SK-N-SH (cell line): ENCODE data around the gene CASZ1. TPM values are rescaled to one million over a fixed set of nuclear protein-coding genes. Genes with fewer than 3 reads are reported as not detected.

Source experiments
- CTCF ChIA-PET: fragments of 300-600, 350-600 bp; formaldehyde crosslinking; extraction: SDS; loops from one replicate; lab custom pipeline; 2021; lab: Yijun Ruan, JAX
- POLR2A ChIA-PET: fragments of 350-600 bp; sonication (Branson Sonifier 250); formaldehyde crosslinking; extraction: SDS; loops from one replicate; lab custom pipeline; 2020; ENCODE audit warnings: antibody characterized with exemption, inconsistent platforms; lab: Yijun Ruan, JAX
- DNase-seq: peaks from one replicate; pipeline ENCODE4 v3.0.0; 2012
- H2AFZ ChIP-seq: fragments of 200-600 bp; sonication (generic); 2 replicates; pipeline ENCODE4 v1.8.1; 2016; ENCODE audit warnings: antibody characterized with exemption, mild to moderate bottlenecking, low read depth
- H3F3A ChIP-seq: fragments of 200-600 bp; sonication (generic); replicated peaks from 2 replicates; pipeline ENCODE3; 2016; ENCODE audit warnings: antibody characterized with exemption, mild to moderate bottlenecking; ENCODE audit not compliant: insufficient read depth
- H3K27ac ChIP-seq, 2 experiments: fragments of 200-500 bp in 1 of 2; fragments of 200-600 bp in 1 of 2; sonication (Bioruptor generic) in 1 of 2; sonication (generic), shearing (Covaris generic) in 1 of 2; 2 replicates each; pipeline versions ENCODE4 v1.5.1 to v1.6.1; 2014 to 2016; ENCODE audit warnings: low read depth in 2 of 2, inconsistent platforms in 1 of 2, low read length in 1 of 2, mild to moderate bottlenecking in 1 of 2, mixed read lengths in 1 of 2
- H3K27me3 ChIP-seq: fragments of 200-600 bp; sonication (generic), shearing (Covaris generic); 2 replicates; pipeline ENCODE4 v1.6.1; 2016; ENCODE audit warnings: mixed run types; ENCODE audit not compliant: insufficient read depth
- H3K36me3 ChIP-seq, 2 experiments: fragments of 200-500 bp in 1 of 2; fragments of 200-600 bp in 1 of 2; sonication (Bioruptor generic) in 1 of 2; sonication (generic) in 1 of 2; replicated peaks in 1 of 2; 2 replicates each; pipeline versions ENCODE3 to v1.5.1; 2014 to 2016; ENCODE audit warnings: low read length in 1 of 2, mild to moderate bottlenecking in 1 of 2; ENCODE audit not compliant: insufficient read depth in 2 of 2, control insufficient read depth in 1 of 2
- H3K4me1 ChIP-seq, 2 experiments: fragments of 200-500 bp in 1 of 2; fragments of 200-600 bp in 1 of 2; sonication (Bioruptor generic) in 1 of 2; sonication (generic), shearing (Covaris generic) in 1 of 2; 2 replicates each; pipeline versions ENCODE4 v1.5.1 to v1.6.1; 2014 to 2016; ENCODE audit warnings: low read depth in 1 of 2, low read length in 1 of 2, mixed run types in 1 of 2; ENCODE audit not compliant: insufficient read depth in 2 of 2, control insufficient read depth in 1 of 2
- H3K4me2 ChIP-seq: fragments of 200-600 bp; sonication (generic), shearing (Covaris generic); 2 replicates; pipeline ENCODE4 v1.6.1; 2017; ENCODE audit warnings: mixed run types
- H3K4me3 ChIP-seq, 2 experiments: fragments of 200-500 bp in 1 of 2; fragments of 200-600 bp in 1 of 2; sonication (Bioruptor generic) in 1 of 2; sonication (generic), shearing (Covaris generic) in 1 of 2; 2 replicates each; pipeline versions ENCODE4 v1.5.1 to v1.8.1; 2014 to 2016; ENCODE audit warnings: low read depth in 2 of 2, inconsistent platforms in 1 of 2, low read length in 1 of 2, mild to moderate bottlenecking in 1 of 2, mixed read lengths in 1 of 2, moderate library complexity in 1 of 2
- H3K79me2 ChIP-seq: fragments of 200-600 bp; sonication (generic); 2 replicates; pipeline ENCODE4 v1.8.1; 2017; ENCODE audit warnings: mild to moderate bottlenecking; ENCODE audit not compliant: insufficient read depth
- H3K9ac ChIP-seq: fragments of 200-600 bp; sonication (generic); 2 replicates; pipeline ENCODE4 v1.6.1; 2017; ENCODE audit warnings: mixed run types
- H3K9me2 ChIP-seq: fragments of 200-600 bp; sonication (generic); 2 replicates; pipeline ENCODE4 v1.6.1; 2017; ENCODE audit warnings: mixed run types
- H3K9me3 ChIP-seq: fragments of 200-600 bp; sonication (generic); 2 replicates; pipeline ENCODE4 v1.6.1; 2017; ENCODE audit warnings: mixed run types, mild to moderate bottlenecking, moderate library complexity
- H4K20me1 ChIP-seq: fragments of 200-600 bp; sonication (generic); 2 replicates; pipeline ENCODE4 v1.6.1; 2017; ENCODE audit warnings: mild to moderate bottlenecking, mixed run types; ENCODE audit not compliant: insufficient read depth
- CHD2 ChIP-seq: fragments of 150-350 bp; IDR thresholded peaks from 2 replicates; pipeline ENCODE4 v1.6.1; 2018; ENCODE audit warnings: low read length; ENCODE audit not compliant: partially characterized antibody
- CTCF ChIP-seq: fragments of 200-600 bp; sonication (generic); IDR thresholded peaks from 2 replicates; pipeline ENCODE4 v1.6.1; 2017; ENCODE audit warnings: antibody characterized with exemption, mild to moderate bottlenecking, moderate library complexity
- EP300 ChIP-seq, 2 experiments: IDR thresholded peaks; 2 replicates each; pipeline versions ENCODE4 v1.4.0 to v1.6.1; 2012; ENCODE audit warnings: borderline replicate concordance in 1 of 2, low read depth in 1 of 2, low read length in 1 of 2
- FOXJ3 ChIP-seq: sonication (generic); formaldehyde crosslinking; IDR thresholded peaks from 2 replicates; pipeline ENCODE4 v1.5.1; 2020; ENCODE audit warnings: mild to moderate bottlenecking, missing genetic modification reagents
- JUND ChIP-seq: IDR thresholded peaks from 2 replicates; pipeline ENCODE4 v1.4.0; 2012
- NFIC ChIP-seq: IDR thresholded peaks from 2 replicates; pipeline ENCODE4 v1.4.0; 2012; ENCODE audit warnings: borderline replicate concordance
- RCOR1 ChIP-seq: fragments of 150-350 bp; IDR thresholded peaks from 2 replicates; pipeline ENCODE4 v1.6.1; 2017; ENCODE audit warnings: antibody characterized with exemption, low read length
- RFX5 ChIP-seq: IDR thresholded peaks from 2 replicates; pipeline ENCODE4 v1.6.1; 2012; ENCODE audit warnings: mild to moderate bottlenecking, improper control_type of control experiment, low read length
- USF2 ChIP-seq: fragments of 150-350 bp; IDR thresholded peaks from 2 replicates; pipeline ENCODE4 v1.6.1; 2017; ENCODE audit warnings: antibody characterized with exemption, low read length, low read depth, borderline replicate concordance
- WGBS: methylation state at CpG from one replicate; pipeline ENCODE4 v1.1.6; 2017; ENCODE audit warnings: low lambda C conversion rate; 5-methylcytosine and 5-hydroxymethylcytosine counted together
- polyA plus RNA-seq, 3 experiments: library from polyadenylated mRNA; depleted of rRNA; stranded (reverse); fragments of >200 nt; gene quantifications; 2 replicates each; pipeline ENCODE4 v1.2.3, GENCODE V29; 2012
- TF ChIP-seq, protein P1 (sequence below): IDR thresholded peaks from 2 replicates; pipeline ENCODE4; 2012

The CASZ1 gene
- polyA plus RNA-seq, 1 of the 3 experiments (the other 2 are of a cell fraction), result 0.51 TPM

DNA sequence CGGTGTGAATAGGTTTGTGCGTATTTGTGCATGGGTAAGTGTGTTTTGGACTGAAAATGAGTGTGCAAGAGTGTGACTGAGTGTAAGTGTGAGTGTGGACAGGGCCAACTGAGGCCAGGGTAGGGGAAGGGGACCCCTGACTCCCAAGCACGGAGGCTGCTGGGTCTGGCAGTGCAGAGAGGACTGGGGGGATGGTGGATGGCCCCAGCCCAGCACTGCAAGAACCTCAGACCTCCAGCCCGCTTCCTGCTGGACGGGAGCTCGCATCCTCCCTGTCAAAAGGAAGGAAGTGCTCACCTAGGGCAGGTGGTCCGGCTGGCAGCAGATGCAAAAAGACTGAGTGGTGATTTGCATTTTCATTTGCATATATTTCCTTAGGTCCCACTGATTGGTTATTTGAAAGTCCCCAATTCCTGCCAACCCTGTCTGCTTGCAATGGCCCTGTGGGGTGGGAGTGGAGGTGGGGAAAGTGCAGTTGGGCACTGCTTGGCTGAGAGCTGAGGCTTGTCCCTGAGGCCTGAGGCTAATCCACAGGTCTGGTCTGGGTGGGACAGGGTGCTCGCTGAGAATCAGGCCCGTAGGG lies 42.8 kb upstream of the CASZ1 start:
- no peaks in the 10 kb centered on the region for H3K9me3 ChIP-seq
- H3K4me3 ChIP-seq, result no peak overlapping the region
- WGBS, result 59% methylated on average over 6 of the region's 9 CpGs
- no peak for DNase-seq
- H3K27ac ChIP-seq, result no peak overlapping the region
- H3K27me3 ChIP-seq, result no peaks in the 10 kb centered on the region
- no peaks in the 10 kb centered on the region for H3K36me3 ChIP-seq
- TF ChIP-seq CHD2, result no peak
- no peak overlapping the region for H2AFZ ChIP-seq
- no peaks in the 10 kb centered on the region for H3K79me2 ChIP-seq
- ChIA-PET POLR2A (no interaction called here), CTCF (no interaction called here)
- H3K9ac ChIP-seq, result no peak overlapping the region
- no peaks in the 10 kb centered on the region for H3F3A ChIP-seq
- H3K9me2 ChIP-seq, result no peaks in the 10 kb centered on the region
- H3K4me2 ChIP-seq, result no peak overlapping the region
- H4K20me1 ChIP-seq, result no peaks in the 10 kb centered on the region
- no peaks in the 10 kb centered on the region; a peak in 1 of 4 replicates for H3K4me1 ChIP-seq

DNA sequence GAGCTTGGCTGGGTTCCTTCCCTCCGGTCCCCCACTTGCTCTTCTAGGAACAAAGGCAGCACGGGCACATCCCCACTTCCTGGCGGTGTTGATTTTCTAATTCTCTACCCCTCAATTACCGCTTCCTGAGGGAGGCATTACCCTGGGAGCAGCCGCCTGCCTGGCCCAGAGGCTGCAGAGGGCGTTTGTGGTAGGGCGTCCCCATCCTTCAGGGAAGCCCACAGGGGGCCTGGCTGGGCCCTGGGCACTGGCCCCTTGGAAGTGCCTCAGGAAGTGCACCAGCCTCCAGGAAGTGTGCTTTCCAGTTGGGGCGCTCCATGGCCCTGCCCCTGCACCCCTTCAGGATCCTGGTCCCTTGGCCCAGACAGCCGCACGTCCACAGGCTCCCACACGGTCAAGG lies 42.1 kb upstream of the CASZ1 start:
- H3K36me3 ChIP-seq, result no peaks in the 10 kb centered on the region
- no peaks in the 10 kb centered on the region for H3K79me2 ChIP-seq
- no peak overlapping the region for H2AFZ ChIP-seq
- no peak overlapping the region for H3K9ac ChIP-seq
- ChIA-PET CTCF (no interaction called here), POLR2A (no interaction called here)
- H3K27ac ChIP-seq, result no peak overlapping the region
- no peak for TF ChIP-seq RCOR1
- no peak for TF ChIP-seq JUND
- no peak for TF ChIP-seq RFX5
- no peak for TF ChIP-seq USF2
- no peak for TF ChIP-seq CTCF
- TF ChIP-seq EP300 (IDR thresholded peaks at IDR 0.05; ENCODE audit: borderline replicate concordance in 1 of 2, low read depth in 1 of 2, low read length in 1 of 2), result no peak
- TF ChIP-seq FOXJ3 (CRISPR knock-in tag), result no peak
- TF ChIP-seq, protein P1, sequence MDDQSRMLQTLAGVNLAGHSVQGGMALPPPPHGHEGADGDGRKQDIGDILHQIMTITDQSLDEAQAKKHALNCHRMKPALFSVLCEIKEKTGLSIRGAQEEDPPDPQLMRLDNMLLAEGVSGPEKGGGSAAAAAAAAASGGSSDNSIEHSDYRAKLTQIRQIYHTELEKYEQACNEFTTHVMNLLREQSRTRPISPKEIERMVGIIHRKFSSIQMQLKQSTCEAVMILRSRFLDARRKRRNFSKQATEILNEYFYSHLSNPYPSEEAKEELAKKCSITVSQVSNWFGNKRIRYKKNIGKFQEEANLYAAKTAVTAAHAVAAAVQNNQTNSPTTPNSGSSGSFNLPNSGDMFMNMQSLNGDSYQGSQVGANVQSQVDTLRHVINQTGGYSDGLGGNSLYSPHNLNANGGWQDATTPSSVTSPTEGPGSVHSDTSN, result no peak
- TF ChIP-seq NFIC, result no peak
- no peak for TF ChIP-seq CHD2
- H3K4me3 ChIP-seq, result no peak overlapping the region
- WGBS, result 74% methylated on average over 11 of the region's 11 CpGs
- no peaks in the 10 kb centered on the region for H3K9me3 ChIP-seq
- no peaks in the 10 kb centered on the region for H3K9me2 ChIP-seq
- H3K4me1 ChIP-seq, result no peaks in the 10 kb centered on the region; a peak in 1 of 4 replicates
- H3F3A ChIP-seq, result no peaks in the 10 kb centered on the region
- no peak for DNase-seq
- no peaks in the 10 kb centered on the region for H4K20me1 ChIP-seq
- no peaks in the 10 kb centered on the region for H3K27me3 ChIP-seq
- no peak overlapping the region for H3K4me2 ChIP-seq
